Prostate gland (tissue), 2 donors: ENCODE data around the gene DDIT3. TPM values are rescaled to one million over a fixed set of nuclear protein-coding genes. Genes with fewer than 3 reads are reported as not detected.
"Not testable (repeated sequence)": the region's sequence is repeated elsewhere in the genome, so short reads cannot be mapped to it uniquely, and the experiment has no call there.

Experiments
- DNase-seq: peaks from one replicate; pipeline ENCODE4 v3.0.0-alpha.2; 2019; ENCODE audit warnings: low spot score
- H3K27ac ChIP-seq, 2 donors: fragments of 200-600 bp; sonication (generic); 2 replicates each; pipeline ENCODE4 v1.5.1; 2017 to 2019
- H3K27me3 ChIP-seq: fragments of 200-600 bp; sonication (generic); replicated peaks from 2 replicates; pipeline ENCODE4 v1.5.1; 2019; ENCODE audit not compliant: insufficient read depth
- H3K36me3 ChIP-seq, 2 donors: fragments of 200-600 bp; sonication (generic); 1 replicate in 1 of 2; 2 replicates in 1 of 2; pipeline versions ENCODE4 v1.5.1 to v1.8.1; 2017 to 2019
- H3K4me1 ChIP-seq: fragments of 200-600 bp; sonication (generic); replicated peaks from 2 replicates; pipeline ENCODE4 v1.5.1; 2019
- H3K4me3 ChIP-seq, 2 donors: fragments of 200-600 bp; sonication (generic); 2 replicates each; pipeline ENCODE4 v1.5.1; 2017 to 2019
- H3K9me3 ChIP-seq: fragments of 200-600 bp; sonication (generic); 2 replicates; pipeline ENCODE4 v1.5.1; 2017
- CTCF ChIP-seq, 4 experiments: fragments of 200-600 bp in 2 of 4; fragments of 450-650 bp in 2 of 4; sonication (generic) in 2 of 4; IDR thresholded peaks; 1 replicate in 3 of 4; 2 replicates in 1 of 4; pipeline ENCODE4 v1.5.1; 2016 to 2019; ENCODE audit warnings: antibody characterized with exemption in 4 of 4, mild to moderate bottlenecking in 2 of 4, moderate library complexity in 2 of 4
- POLR2A ChIP-seq: fragments of 450-650 bp; IDR thresholded peaks from one replicate; pipeline ENCODE4 v1.6.1; 2016; ENCODE audit warnings: antibody characterized with exemption, mild to moderate bottlenecking
- POLR2AphosphoS5 ChIP-seq: sonication (generic); formaldehyde crosslinking; IDR thresholded peaks from one replicate; pipeline ENCODE4 v1.6.1; 2017; ENCODE audit warnings: antibody characterized with exemption
- WGBS: methylation state at CpG from one replicate; pipeline ENCODE4 v1.1.5; 2018; 5-methylcytosine and 5-hydroxymethylcytosine counted together
- intact Hi-C: fragments of 100-400 bp; cut with DNase I; formaldehyde crosslinking; loops from one replicate; pipeline ENCODE4 v1.14.2; 2022
- total RNA-seq, 2 donors: library from RNA; depleted of rRNA; stranded (reverse); fragments of >200 nt; gene quantifications; one replicate each; pipeline ENCODE4 v1.1.0, GENCODE V29; 2016

The DDIT3 gene
- total RNA-seq, 2 donors from 2014 or later, result 39.0 to 51.8 TPM

GRCh38 chr12:57511588-57512325, 8.6 kb downstream of the DDIT3 start:
- no peak for TF ChIP-seq POLR2AphosphoS5
- no peak for TF ChIP-seq CTCF (IDR thresholded peaks at IDR 0.05)
- TF ChIP-seq POLR2A, result no peak
- Histone ChIP-seq H3K27me3 (no peaks in the 10 kb centered on the region), H3K27ac (no peak overlapping the region), H3K36me3 (peaks cover 3% of the 10 kb centered on the region in 2 donors), H3K9me3 (no peaks in the 10 kb centered on the region), H3K4me1 (peaks cover 2% of the 10 kb centered on the region), H3K4me3 (no peak overlapping the region)
- intact Hi-C loops, result no loop called here
- DNase-seq, result no peak
- 97% methylated on average over 7 of the region's 7 CpGs for WGBS

- Histone ChIP-seq H3K27ac (no peak overlapping the region), H3K4me3 (no peak overlapping the region), H3K9me3 (no peaks in the 10 kb centered on the region), H3K36me3 (peaks cover 3% of the 10 kb centered on the region in 2 donors), H3K4me1 (peaks cover 2% of the 10 kb centered on the region), H3K27me3 (no peaks in the 10 kb centered on the region)
- TF ChIP-seq CTCF (IDR thresholded peaks at IDR 0.05) (no peak), POLR2A (no peak), POLR2AphosphoS5 (no peak)
- intact Hi-C loops, result no loop called here
- 95% methylated on average over 4 of the region's 4 CpGs for whole genome bisulfite sequencing
- no peak for DNase-seq
Observed at GRCh38 chr12:57511161-57511560, 9.2 kb downstream of the DDIT3 start.

- 97% methylated on average over 7 of the region's 28 CpGs for WGBS
- H3K36me3 ChIP-seq, intact Hi-C loops: not testable (repeated sequence)
Observed at GRCh38 chr12:57507796-57508195, 12.5 kb downstream of the DDIT3 start.

GRCh38 chr12:57506541-57506940, 13.8 kb downstream of the DDIT3 start:
- 74% methylated on average over 4 of the region's 4 CpGs for WGBS
- DNase-seq, intact Hi-C loops, H3K4me3 ChIP-seq, H3K27ac ChIP-seq, H3K27me3 ChIP-seq, H3K36me3 ChIP-seq, H3K4me1 ChIP-seq, H3K9me3 ChIP-seq: not testable (repeated sequence)

More at GRCh38 chr12:57507796-57508195, 12.5 kb downstream of the DDIT3 start:
- H3K27me3 ChIP-seq, DNase-seq, H3K9me3 ChIP-seq, H3K4me3 ChIP-seq, H3K27ac ChIP-seq, H3K4me1 ChIP-seq: not testable (repeated sequence)

- DNase-seq, H3K4me1 ChIP-seq, H3K27me3 ChIP-seq, H3K4me3 ChIP-seq, H3K9me3 ChIP-seq, intact Hi-C loops, H3K36me3 ChIP-seq, H3K27ac ChIP-seq: not testable (repeated sequence)
- WGBS, result 95% methylated on average over 22 of the region's 22 CpGs
Observed at GRCh38 chr12:57502311-57502969, 17.9 kb downstream of the DDIT3 start.

GRCh38 chr12:57500213-57500612, 20.1 kb downstream of the DDIT3 start:
- H3K9me3 ChIP-seq, result no peaks in the 10 kb centered on the region
- 94% methylated on average over 11 of the region's 11 CpGs for WGBS
- H3K4me3 ChIP-seq, result no peak overlapping the region
- H3K36me3 ChIP-seq, result peaks cover 7 to 8% of the 10 kb centered on the region in 2 donors
- H3K27ac ChIP-seq, result no peak overlapping the region
- H3K27me3 ChIP-seq, result no peaks in the 10 kb centered on the region
- intact Hi-C loops, result no loop called here
- no peaks in the 10 kb centered on the region for H3K4me1 ChIP-seq
- TF ChIP-seq POLR2A, result no peak
- no peak for TF ChIP-seq CTCF (IDR thresholded peaks at IDR 0.05)
- no peak for TF ChIP-seq POLR2AphosphoS5
- DNase-seq, result no peak
